K562 (cell line): ENCODE results near the gene VPS37B. TPM values are rescaled to one million over a fixed set of nuclear protein-coding genes. Genes with fewer than 3 reads are reported as not detected.

Source experiments
- CHAMP1 ChIP-seq: fragments of 450-650 bp; IDR thresholded peaks from 2 replicates; pipeline ENCODE4 v1.6.1; 2016; ENCODE audit warnings: mild to moderate bottlenecking
- DIDO1 ChIP-seq: fragments of 450-650 bp; IDR thresholded peaks from 2 replicates; pipeline ENCODE4 v1.6.1; 2016; ENCODE audit warnings: low read depth, missing biosample characterization, missing genetic modification characterization
- MNT ChIP-seq, 2 experiments: fragments of 450-650 bp; conservative IDR thresholded peaks; 2 replicates each; pipeline ENCODE4 v1.6.1; 2017; ENCODE audit warnings: mild to moderate bottlenecking in 2 of 2, moderate library complexity in 2 of 2
- MYNN ChIP-seq, 2 experiments: sonication (generic); formaldehyde crosslinking in 1 of 2; IDR thresholded peaks; 2 replicates each; pipeline versions ENCODE4 v1.5.0 to v1.6.1; 2016 to 2020; ENCODE audit warnings: antibody characterized with exemption in 1 of 2, missing genetic modification reagents in 1 of 2
- NCOA1 ChIP-seq: fragments of 450-650 bp; IDR thresholded peaks from 2 replicates; pipeline ENCODE4 v1.6.1; 2016; ENCODE audit warnings: low read depth
- NFRKB ChIP-seq: fragments of 450-650 bp; IDR thresholded peaks from 2 replicates; pipeline ENCODE4 v1.6.1; 2016; ENCODE audit warnings: low read depth
- RB1 ChIP-seq: fragments of 450-650 bp; IDR thresholded peaks from 2 replicates; pipeline ENCODE4 v1.6.1; 2017; ENCODE audit warnings: low read depth, mild to moderate bottlenecking
- SMC3 ChIP-seq: conservative IDR thresholded peaks from 2 replicates; pipeline ENCODE4 v1.6.1; 2011; ENCODE audit warnings: low read depth, low read length, improper control_type of control experiment; ENCODE audit not compliant: insufficient read depth
- TAF1 ChIP-seq: IDR thresholded peaks from 2 replicates; pipeline ENCODE4 v1.6.1; 2011; ENCODE audit warnings: mild to moderate bottlenecking, low read length, moderate library complexity; ENCODE audit not compliant: insufficient read depth, control insufficient read depth, severe bottlenecking; ENCODE audit errors: extremely low read depth
- TEAD2 ChIP-seq: fragments of 450-650 bp; IDR thresholded peaks from 2 replicates; pipeline ENCODE4 v1.6.1; 2016; ENCODE audit warnings: missing genetic modification characterization, control low read depth, missing compliant biosample characterization
- UBTF ChIP-seq, 2 experiments: IDR thresholded peaks; 2 replicates each; pipeline ENCODE4 v1.6.1; 2012; ENCODE audit warnings: improper control_type of control experiment in 2 of 2, low read depth in 2 of 2, low read length in 2 of 2, borderline replicate concordance in 1 of 2
- ZSCAN32 ChIP-seq: fragments of 450-650 bp; formaldehyde crosslinking; IDR thresholded peaks from 2 replicates; pipeline ENCODE4 v1.4.0; 2020; ENCODE audit warnings: mild to moderate bottlenecking, moderate library complexity
- polyA plus RNA-seq, 8 experiments: library from polyadenylated mRNA; depleted of rRNA in 4 of 8; stranded (reverse) in 5 of 8; unstranded in 3 of 8; fragments of >200 nt; fragmentation: Nextera tagmentation in 2 of 8; fragmentation: Illumina TruSeq in 1 of 8; extraction: Ambion mirVana in 2 of 8; extraction: Trizol in 1 of 8; gene quantifications; 2 replicates each; pipeline versions ENCODE4 v1.2.1 to v1.2.3, GENCODE V29; 2011 to 2014; ENCODE audit warnings: inconsistent platforms in 1 of 8, missing spikeins in 1 of 8
- total RNA-seq, 7 experiments: library from RNA; depleted of rRNA in 6 of 7; stranded (reverse); fragments of >200 nt in 6 of 7; fragmentation: Illumina TruSeq in 2 of 7; extraction: Trizol in 2 of 7; gene quantifications; 2 replicates each; pipeline versions ENCODE4 v1.2.1 to v1.2.3, GENCODE V29; 2011 to 2021; ENCODE audit warnings: low replicate concordance in 1 of 7

The VPS37B gene
- total and polyA plus RNA-seq, 9 of the 15 experiments (the other 6 are each of a cell fraction or from before 2014, with no cell fraction given) = 0.28 to 37.4 (median 17.9) TPM

GRCh38 chr12:122860040-122860853, 35.7 kb downstream of the VPS37B start (continued):
- TF ChIP-seq RB1 (peak; percentile 39), TAF1 (no peak), MYNN (IDR thresholded peaks at IDR 0.05) (peak; percentile 64; the same call in 1 of the 2 replicates), MYNN (CRISPR knock-in tag; IDR thresholded peaks at IDR 0.05) (no peak), NFRKB (no peak), ZSCAN32 (no peak), TEAD2 (tag) (peak; percentile 82; the same call in 1 of the 2 replicates), CHAMP1 (no peak), UBTF (IDR thresholded peaks at IDR 0.05; ENCODE audit: borderline replicate concordance in 1 of 2, low read depth in 2 of 2, low read length in 2 of 2) (0 out of 4 replicates have a peak, but pooled peaks of 1 of the 2 experiments have one; percentile 46), NCOA1 (no peak), DIDO1 (tag) (no peak), SMC3 (peak; percentile 94), MNT (conservative IDR thresholded peaks at IDR 0.05) (no peak)
